Hindlimb muscle (tissue), 1 donor: ENCODE results near the gene PEX19. TPM values are rescaled to one million over a fixed set of nuclear protein-coding genes. Genes with fewer than 3 reads are reported as not detected.

Experiments used
- DNase-seq: peaks from one replicate; pipeline ENCODE4 v3.0.0-alpha.2; 2013
- polyA plus RNA-seq: library from polyadenylated mRNA; unstranded; fragments of 120-200 nt; gene quantifications from one replicate; pipeline ENCODE4 v1.2.1, GENCODE V29; 2013; ENCODE audit not compliant: insufficient read length

The PEX19 gene
- polyA plus RNA-seq, 1 donor, result 45.3 TPM

DNA sequence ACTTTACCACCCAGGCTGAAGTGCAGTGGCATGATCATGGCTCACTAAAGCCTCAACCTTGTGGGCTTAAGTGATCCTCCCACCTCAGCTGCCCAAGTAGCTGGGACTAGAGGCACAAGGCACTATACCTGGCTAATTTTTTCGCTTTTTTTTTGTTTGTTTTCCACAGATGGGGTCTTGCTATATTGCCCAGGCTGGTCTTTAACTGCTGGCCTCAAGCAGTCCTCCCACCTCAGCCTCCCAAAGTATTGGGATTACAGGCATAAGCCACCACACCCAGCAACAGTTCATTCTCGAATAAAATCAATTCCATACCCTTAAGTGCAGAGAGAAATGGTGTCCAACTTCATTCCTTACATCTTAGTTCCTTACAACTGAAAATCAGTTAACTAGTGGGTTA, 47.4 kb downstream of the PEX19 start:
- DNase-seq, result no peak

DNA sequence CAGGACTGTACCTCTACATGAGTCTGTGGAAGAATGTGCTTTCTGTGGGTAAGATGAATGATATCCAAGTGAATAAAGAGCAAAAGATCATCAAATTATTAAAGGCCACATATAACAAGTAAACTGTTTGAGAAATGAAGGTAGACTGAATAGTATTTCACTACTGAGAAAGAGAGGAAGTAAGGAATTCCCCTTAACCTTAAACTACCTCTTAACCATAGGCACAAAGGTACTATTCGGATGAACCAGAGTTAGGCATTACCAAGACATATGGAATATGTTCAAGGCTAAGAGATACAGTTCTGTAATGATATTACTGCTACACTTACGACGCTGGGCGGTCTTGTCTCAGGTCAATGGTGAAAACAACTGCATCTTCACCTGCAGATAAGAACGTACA, 48.1 kb downstream of the PEX19 start:
- no peak for DNase-seq

DNA sequence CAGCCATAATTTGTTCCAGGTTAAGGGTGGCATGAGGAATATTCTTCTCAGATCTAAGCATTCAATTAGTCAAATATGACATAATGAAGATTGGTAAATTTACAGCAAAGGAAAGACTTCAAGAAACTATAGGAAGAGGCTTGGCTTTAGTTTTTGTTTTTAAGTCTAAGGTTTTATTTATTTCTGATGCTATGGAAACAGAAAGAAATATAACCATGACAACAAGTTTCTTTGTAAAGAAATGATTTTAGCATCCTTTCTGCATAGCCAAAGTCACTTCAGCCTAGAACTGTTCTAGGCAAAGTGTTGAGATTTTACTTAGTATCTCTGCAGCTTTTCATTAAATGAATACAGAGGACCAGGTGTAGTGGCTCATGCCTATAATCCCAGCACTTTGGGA, 52.0 kb downstream of the PEX19 start:
- no peak for DNase-seq

DNA sequence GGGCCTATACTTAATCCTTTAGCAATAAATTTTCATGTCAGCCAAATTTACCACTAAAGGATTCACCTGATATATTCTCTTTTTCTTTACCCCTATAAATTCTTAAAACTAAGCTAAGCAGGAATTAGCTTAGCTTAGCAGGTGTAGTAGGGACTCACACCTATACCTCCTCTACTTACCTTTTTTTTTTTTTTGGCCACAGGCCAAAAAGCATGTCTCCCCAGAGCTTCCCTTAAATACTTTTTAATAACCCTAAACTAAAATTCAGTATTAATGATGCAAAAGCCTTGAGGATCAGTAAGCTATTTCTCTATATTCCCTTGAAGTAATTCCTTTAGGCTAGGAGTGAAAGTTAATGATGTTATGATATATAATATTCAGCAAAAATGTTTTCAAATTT, 56.5 kb downstream of the PEX19 start:
- no peak for DNase-seq

DNA sequence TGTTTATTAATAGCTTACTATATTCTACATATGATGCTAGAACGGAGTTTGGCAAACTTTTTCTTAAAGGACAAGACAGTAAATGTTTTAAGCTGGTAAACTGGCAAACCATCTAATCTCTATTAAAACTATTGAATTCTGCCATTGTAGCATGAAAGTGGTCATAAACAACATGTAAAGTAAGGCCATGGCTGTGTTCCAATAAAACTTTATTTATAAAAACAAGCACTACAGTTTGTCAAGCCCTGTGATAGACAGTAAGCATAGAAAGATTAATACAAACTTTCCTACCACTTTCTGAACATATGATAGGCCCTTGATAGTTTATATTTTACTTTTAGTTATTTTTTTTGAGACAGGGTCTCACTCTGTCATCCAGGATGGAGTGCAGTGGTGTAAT, 57.4 kb downstream of the PEX19 start:
- DNase-seq, result no peak

DNA sequence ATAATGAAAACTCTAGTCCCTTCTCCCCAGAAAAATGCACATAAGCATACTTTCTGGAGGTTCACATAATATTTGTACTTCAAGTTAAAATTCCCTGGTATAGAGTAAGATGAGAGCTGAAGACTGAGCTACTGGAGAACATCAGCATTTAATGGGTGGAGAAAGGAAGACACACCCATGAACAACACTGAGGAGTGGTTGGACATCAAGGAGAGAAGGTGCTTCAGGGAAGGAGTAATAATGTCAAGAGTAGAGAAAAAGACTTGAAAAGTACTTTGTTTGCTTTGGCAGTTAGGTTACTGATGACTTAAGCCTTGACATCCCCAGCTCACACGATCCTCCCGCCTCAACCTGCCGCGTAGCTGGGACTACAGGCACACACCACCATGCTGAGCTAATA, 57.9 kb downstream of the PEX19 start:
- DNase-seq, result no peak

Other genes starting within 250 kb of the PEX19 start
- 0.46 TPM for gene KCNJ10, start 215.0 kb downstream of the PEX19 start, polyA plus RNA-seq
- gene KCNJ9, start 203.6 kb downstream of the PEX19 start, polyA plus RNA-seq, result 0.09 TPM
- 21.6 TPM for gene IGSF8, start 186.5 kb downstream of the PEX19 start, polyA plus RNA-seq
- 87.0 TPM for gene ATP1A2, start 169.4 kb downstream of the PEX19 start, polyA plus RNA-seq
- 4.0 TPM for gene ATP1A4, start 133.5 kb downstream of the PEX19 start, polyA plus RNA-seq
- 912 TPM for gene CASQ1, start 94.6 kb downstream of the PEX19 start, polyA plus RNA-seq
- gene PEA15, start 79.7 kb downstream of the PEX19 start, polyA plus RNA-seq, result 117 TPM
- 115 TPM for gene DCAF8, start 22.6 kb downstream of the PEX19 start, polyA plus RNA-seq
- gene COPA, start 58.1 kb upstream of the PEX19 start, polyA plus RNA-seq, result 122 TPM
- 108 TPM for gene NCSTN, start 58.2 kb upstream of the PEX19 start, polyA plus RNA-seq
- 1.5 TPM for gene NHLH1, start 81.9 kb upstream of the PEX19 start, polyA plus RNA-seq
- gene VANGL2, start 115.4 kb upstream of the PEX19 start, polyA plus RNA-seq, result 11.0 TPM
- 0.31 TPM for gene SLAMF6, start 238.1 kb upstream of the PEX19 start, polyA plus RNA-seq